Measurements from ENCODE around the gene AMDHD1.

The AMDHD1 gene

DNA sequence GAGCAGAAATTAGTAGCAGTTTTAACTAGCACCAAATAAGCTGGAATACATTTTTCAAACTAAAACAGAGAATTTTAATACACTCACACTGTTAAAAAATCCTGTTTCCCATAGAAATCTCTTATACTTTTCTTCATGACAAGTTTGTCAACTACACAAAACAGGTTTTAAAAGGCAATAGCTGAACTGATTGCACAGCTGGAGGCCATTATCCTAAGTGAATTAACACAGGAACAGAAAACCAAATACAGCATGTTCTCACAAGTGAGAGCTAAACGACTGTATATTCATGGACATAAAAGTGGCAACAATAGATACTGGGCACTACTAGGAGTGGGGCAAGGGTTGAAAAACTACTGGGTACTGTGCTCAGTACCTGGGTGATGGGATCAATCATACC is 64.6 kb downstream of the AMDHD1 start:
- no peaks in the 10 kb centered on the region for H3K27me3 ChIP-seq (ENCODE audit: low read length)
- no peak overlapping the region for H2AFZ ChIP-seq (ENCODE audit: low read depth, low read length, severe bottlenecking)
- H4K20me1 ChIP-seq (ENCODE audit: low read depth, low read length) = no peaks in the 10 kb centered on the region
- no peaks in the 10 kb centered on the region for H3K9me3 ChIP-seq (ENCODE audit: insufficient read depth, low read length)
- no peak overlapping the region for H3K4me3 ChIP-seq (ENCODE audit: insufficient read depth, low read length, poor library complexity, severe bottlenecking)
- H3K79me2 ChIP-seq (ENCODE audit: insufficient read depth, low read length) = no peaks in the 10 kb centered on the region
- H3K36me3 ChIP-seq (ENCODE audit: low read length) = peaks cover 12% of the 10 kb centered on the region; the same call in 1 of the 2 replicates
- H3K9ac ChIP-seq (ENCODE audit: low read length) = no peak overlapping the region
- H3K4me2 ChIP-seq (ENCODE audit: low read depth, low read length, poor library complexity, severe bottlenecking) = no peak overlapping the region
- no peak overlapping the region for H3K27ac ChIP-seq (ENCODE audit: low read depth, low read length)
- TF ChIP-seq, protein P1, sequence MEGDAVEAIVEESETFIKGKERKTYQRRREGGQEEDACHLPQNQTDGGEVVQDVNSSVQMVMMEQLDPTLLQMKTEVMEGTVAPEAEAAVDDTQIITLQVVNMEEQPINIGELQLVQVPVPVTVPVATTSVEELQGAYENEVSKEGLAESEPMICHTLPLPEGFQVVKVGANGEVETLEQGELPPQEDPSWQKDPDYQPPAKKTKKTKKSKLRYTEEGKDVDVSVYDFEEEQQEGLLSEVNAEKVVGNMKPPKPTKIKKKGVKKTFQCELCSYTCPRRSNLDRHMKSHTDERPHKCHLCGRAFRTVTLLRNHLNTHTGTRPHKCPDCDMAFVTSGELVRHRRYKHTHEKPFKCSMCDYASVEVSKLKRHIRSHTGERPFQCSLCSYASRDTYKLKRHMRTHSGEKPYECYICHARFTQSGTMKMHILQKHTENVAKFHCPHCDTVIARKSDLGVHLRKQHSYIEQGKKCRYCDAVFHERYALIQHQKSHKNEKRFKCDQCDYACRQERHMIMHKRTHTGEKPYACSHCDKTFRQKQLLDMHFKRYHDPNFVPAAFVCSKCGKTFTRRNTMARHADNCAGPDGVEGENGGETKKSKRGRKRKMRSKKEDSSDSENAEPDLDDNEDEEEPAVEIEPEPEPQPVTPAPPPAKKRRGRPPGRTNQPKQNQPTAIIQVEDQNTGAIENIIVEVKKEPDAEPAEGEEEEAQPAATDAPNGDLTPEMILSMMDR (IDR thresholded peaks at IDR 0.05; ENCODE audit: insufficient read depth, low read length, poor library complexity, severe bottlenecking) = no peak
- no peak for TF ChIP-seq EZH2phosphoT487 (conservative IDR thresholded peaks at IDR 0.05; ENCODE audit: low read length)
- no peaks in the 10 kb centered on the region for H3F3A ChIP-seq (ENCODE audit: insufficient read depth)
- H3K9me2 ChIP-seq (replicated peaks; ENCODE audit: insufficient read depth, low read length) = no peaks in the 10 kb centered on the region

DNA sequence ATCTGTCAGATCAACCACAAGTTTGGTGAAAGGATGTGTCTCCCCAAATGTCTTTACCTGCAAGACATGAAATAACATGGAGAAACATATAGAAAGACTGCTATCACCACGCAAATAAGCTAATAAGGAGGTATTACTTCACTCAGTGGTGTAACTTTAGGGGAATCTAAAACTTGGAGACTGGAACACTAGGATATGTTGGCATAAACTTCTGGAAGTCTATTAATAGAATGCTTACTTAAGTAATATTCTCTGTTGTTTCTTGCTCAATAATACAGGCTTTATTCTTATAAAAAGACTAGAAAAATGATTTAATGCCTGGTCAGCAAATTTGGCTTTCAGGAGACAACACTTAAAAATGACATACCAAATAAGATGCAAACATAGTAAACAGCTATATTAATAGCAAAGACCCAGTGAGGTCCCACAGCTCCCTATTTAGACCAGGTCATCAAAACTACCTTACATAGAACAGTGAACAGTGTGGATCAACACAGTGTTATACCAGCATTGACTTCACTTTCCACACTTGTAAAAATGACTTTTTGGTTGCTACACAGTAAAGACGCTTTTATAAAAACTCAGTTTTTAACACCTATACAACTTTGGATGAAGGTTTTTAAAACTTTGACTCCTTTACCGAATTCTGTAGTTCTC is 71.9 kb downstream of the AMDHD1 start:
- Histone ChIP-seq H3K36me3 (ENCODE audit: low read length) (peaks cover 21% of the 10 kb centered on the region; the same call in 1 of the 2 replicates), H3K27ac (ENCODE audit: low read depth, low read length) (no peak overlapping the region), H3K9me3 (ENCODE audit: insufficient read depth, low read length) (no peaks in the 10 kb centered on the region), H3F3A (ENCODE audit: insufficient read depth) (no peaks in the 10 kb centered on the region), H3K9me2 (replicated peaks; ENCODE audit: insufficient read depth, low read length) (no peaks in the 10 kb centered on the region), H3K9ac (ENCODE audit: low read length) (no peak overlapping the region), H3K27me3 (ENCODE audit: low read length) (no peaks in the 10 kb centered on the region), H3K79me2 (ENCODE audit: insufficient read depth, low read length) (no peaks in the 10 kb centered on the region), H3K4me2 (ENCODE audit: low read depth, low read length, poor library complexity, severe bottlenecking) (no peak overlapping the region), H3K4me3 (ENCODE audit: insufficient read depth, low read length, poor library complexity, severe bottlenecking) (no peak overlapping the region), H2AFZ (ENCODE audit: low read depth, low read length, severe bottlenecking) (no peak overlapping the region), H4K20me1 (ENCODE audit: low read depth, low read length) (no peaks in the 10 kb centered on the region)
- TF ChIP-seq EZH2phosphoT487 (conservative IDR thresholded peaks at IDR 0.05; ENCODE audit: low read length) = no peak
- TF ChIP-seq, protein P1 (IDR thresholded peaks at IDR 0.05; ENCODE audit: insufficient read depth, low read length, poor library complexity, severe bottlenecking) = no peak

DNA sequence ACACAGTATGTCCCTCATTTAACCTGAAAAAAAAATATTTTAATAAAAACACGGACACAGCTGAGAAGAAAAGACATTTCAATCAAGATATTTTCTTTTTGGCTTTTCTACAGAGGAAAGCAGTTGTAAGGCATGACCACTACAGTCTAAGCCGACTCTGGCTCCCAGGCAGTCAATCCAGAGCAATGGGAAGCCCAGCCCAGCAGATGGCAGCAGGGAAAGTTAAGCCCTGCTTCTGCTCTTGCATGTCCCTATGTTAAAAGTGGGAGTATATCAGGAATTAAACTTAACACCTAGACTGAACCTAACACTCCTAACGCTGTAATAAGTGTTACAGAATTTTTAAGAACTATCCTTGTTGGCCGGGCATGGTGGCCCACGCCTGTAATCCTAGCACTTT is 72.5 kb downstream of the AMDHD1 start:
- no peaks in the 10 kb centered on the region for H3K27me3 ChIP-seq (ENCODE audit: low read length)
- peaks cover 21% of the 10 kb centered on the region; the same call in 1 of the 2 replicates for H3K36me3 ChIP-seq (ENCODE audit: low read length)
- H2AFZ ChIP-seq (ENCODE audit: low read depth, low read length, severe bottlenecking) = no peak overlapping the region
- H3F3A ChIP-seq (ENCODE audit: insufficient read depth) = peaks cover 5% of the 10 kb centered on the region; the same call in 1 of the 2 replicates
- H3K4me2 ChIP-seq (ENCODE audit: low read depth, low read length, poor library complexity, severe bottlenecking) = no peak overlapping the region
- H3K9ac ChIP-seq (ENCODE audit: low read length) = no peak overlapping the region
- H3K4me3 ChIP-seq (ENCODE audit: insufficient read depth, low read length, poor library complexity, severe bottlenecking) = no peak overlapping the region
- no peaks in the 10 kb centered on the region for H3K9me2 ChIP-seq (replicated peaks; ENCODE audit: insufficient read depth, low read length)
- TF ChIP-seq, protein P1 (IDR thresholded peaks at IDR 0.05; ENCODE audit: insufficient read depth, low read length, poor library complexity, severe bottlenecking) = no peak
- TF ChIP-seq EZH2phosphoT487 (conservative IDR thresholded peaks at IDR 0.05; ENCODE audit: low read length) = no peak
- no peaks in the 10 kb centered on the region for H3K9me3 ChIP-seq (ENCODE audit: insufficient read depth, low read length)
- H3K79me2 ChIP-seq (ENCODE audit: insufficient read depth, low read length) = no peaks in the 10 kb centered on the region
- no peak overlapping the region for H3K27ac ChIP-seq (ENCODE audit: low read depth, low read length)
- no peaks in the 10 kb centered on the region for H4K20me1 ChIP-seq (ENCODE audit: low read depth, low read length)
